H9 (cell line): ENCODE measurements around the gene CD72. TPM values are rescaled to one million over a fixed set of nuclear protein-coding genes. Genes with fewer than 3 reads are reported as not detected.

ENCODE experiments used
- DNase-seq: peaks from one replicate; pipeline ENCODE4 v3.0.0-alpha.2; 2017
- H2AFZ ChIP-seq: one replicate; pipeline ENCODE4 v1.6.1; 2013; ENCODE audit warnings: mild to moderate bottlenecking, low read length, control low read depth, moderate library complexity
- H2AK5ac ChIP-seq: 2 replicates; pipeline ENCODE4 v1.6.1; 2013; ENCODE audit warnings: low read length, control low read depth, mixed read lengths; ENCODE audit not compliant: insufficient read length
- H2BK120ac ChIP-seq: one replicate; pipeline ENCODE4 v1.6.1; 2013; ENCODE audit warnings: low read depth, mild to moderate bottlenecking, low read length, control low read depth, inconsistent platforms; ENCODE audit not compliant: poor library complexity, severe bottlenecking
- H2BK12ac ChIP-seq: 2 replicates; pipeline ENCODE4 v1.6.1; 2013; ENCODE audit warnings: low read length, control low read depth, mixed read lengths, low read depth; ENCODE audit not compliant: insufficient read length
- H2BK15ac ChIP-seq: 2 replicates; pipeline ENCODE4 v1.6.1; 2013; ENCODE audit warnings: low read depth, low read length, control low read depth
- H2BK20ac ChIP-seq: one replicate; pipeline ENCODE4 v1.6.1; 2013; ENCODE audit warnings: low read depth, mild to moderate bottlenecking, low read length, control low read depth, inconsistent platforms; ENCODE audit not compliant: poor library complexity, severe bottlenecking
- H2BK5ac ChIP-seq: 2 replicates; pipeline ENCODE4 v1.6.1; 2013; ENCODE audit warnings: low read length, control low read depth, mixed read lengths; ENCODE audit not compliant: insufficient read length
- H3K14ac ChIP-seq: 2 replicates; pipeline ENCODE4 v1.6.1; 2013; ENCODE audit warnings: low read length, control low read depth; ENCODE audit not compliant: insufficient read depth
- H3K18ac ChIP-seq: 2 replicates; pipeline ENCODE4 v1.6.1; 2013; ENCODE audit warnings: low read depth, mild to moderate bottlenecking, mixed read lengths, low read length, control low read depth; ENCODE audit not compliant: insufficient read length
- H3K23ac ChIP-seq: 2 replicates; pipeline ENCODE4 v1.6.1; 2013; ENCODE audit warnings: low read length, control low read depth, mixed read lengths, low read depth; ENCODE audit not compliant: insufficient read length
- H3K23me2 ChIP-seq: 2 replicates; pipeline ENCODE4 v1.6.1; 2013; ENCODE audit warnings: low read depth, mild to moderate bottlenecking, mixed read lengths, low read length, control low read depth; ENCODE audit not compliant: insufficient read length, poor library complexity, severe bottlenecking
- H3K27ac ChIP-seq: 2 replicates; pipeline ENCODE4 v1.5.1; 2013; ENCODE audit warnings: low read length, control low read depth, mixed read lengths, low read depth; ENCODE audit not compliant: insufficient read length
- H3K27me3 ChIP-seq: 2 replicates; pipeline ENCODE4 v1.6.1; 2013; ENCODE audit warnings: low read length, control low read depth, inconsistent platforms; ENCODE audit not compliant: insufficient read depth
- H3K4ac ChIP-seq: 2 replicates; pipeline ENCODE4 v1.6.1; 2013; ENCODE audit warnings: low read depth, mild to moderate bottlenecking, control low read depth, inconsistent platforms, low read length, moderate library complexity
- H3K4me1 ChIP-seq: 2 replicates; pipeline ENCODE4 v1.6.1; 2013; ENCODE audit warnings: low read length, control low read depth, inconsistent platforms; ENCODE audit not compliant: insufficient read depth
- H3K4me2 ChIP-seq: 2 replicates; pipeline ENCODE4 v1.6.1; 2013; ENCODE audit warnings: low read length, control low read depth, mixed read lengths; ENCODE audit not compliant: insufficient read length, insufficient read depth
- H3K56ac ChIP-seq: 2 replicates; pipeline ENCODE4 v1.6.1; 2013; ENCODE audit warnings: low read depth, mild to moderate bottlenecking, mixed read lengths, low read length, control low read depth; ENCODE audit not compliant: insufficient read length
- H3K79me1 ChIP-seq: 2 replicates; pipeline ENCODE4 v1.6.1; 2013; ENCODE audit warnings: low read depth, mild to moderate bottlenecking, moderate library complexity, low read length, control low read depth, inconsistent platforms; ENCODE audit not compliant: insufficient read depth, poor library complexity, severe bottlenecking
- H3K79me2 ChIP-seq: 2 replicates; pipeline ENCODE4 v1.6.1; 2013; ENCODE audit warnings: low read length, control low read depth, inconsistent platforms; ENCODE audit not compliant: insufficient read depth
- H3K9ac ChIP-seq: 2 replicates; pipeline ENCODE4 v1.6.1; 2013; ENCODE audit warnings: low read length, control low read depth, mixed read lengths; ENCODE audit not compliant: insufficient read length; ENCODE audit errors: extremely low read depth
- H3K9me3 ChIP-seq: one replicate; pipeline ENCODE4 v1.6.1; 2013; ENCODE audit warnings: low read depth, low read length, inconsistent platforms; ENCODE audit not compliant: control insufficient read depth
- H3T11ph ChIP-seq: one replicate; pipeline ENCODE4 v1.6.1; 2013; ENCODE audit warnings: mild to moderate bottlenecking, low read length, control low read depth, inconsistent platforms
- H4K20me1 ChIP-seq: one replicate; pipeline ENCODE4 v1.6.1; 2013; ENCODE audit not compliant: control insufficient read depth, insufficient read length, insufficient read depth
- H4K5ac ChIP-seq: 2 replicates; pipeline ENCODE4 v1.6.1; 2013; ENCODE audit warnings: low read depth, mild to moderate bottlenecking, mixed read lengths, low read length, control low read depth; ENCODE audit not compliant: insufficient read length
- H4K8ac ChIP-seq: replicated peaks from 2 replicates; pipeline ENCODE4 v1.6.1; 2013; ENCODE audit warnings: low read length, control low read depth, mixed read lengths, low read depth; ENCODE audit not compliant: insufficient read length
- H4K91ac ChIP-seq: 2 replicates; pipeline ENCODE4 v1.6.1; 2013; ENCODE audit warnings: low read depth, mild to moderate bottlenecking, moderate library complexity, mixed read lengths, low read length, control low read depth; ENCODE audit not compliant: insufficient read length
- H3K27ac Mint-ChIP-seq, 3 experiments: 2 replicates in 2 of 3; 3 replicates in 1 of 3; pipeline ENCODE4 v1.8.0; 2020 to 2021; ENCODE audit warnings: mixed read lengths in 3 of 3, mild to moderate bottlenecking in 1 of 3, moderate library complexity in 1 of 3
- H3K27me3 Mint-ChIP-seq: 2 replicates; pipeline ENCODE4 v1.8.0; 2021; ENCODE audit warnings: low read depth, mild to moderate bottlenecking, moderate library complexity, mixed read lengths
- H3K36me3 Mint-ChIP-seq, 3 experiments: 2 replicates in 2 of 3; 3 replicates in 1 of 3; pipeline ENCODE4 v1.8.0; 2020 to 2021; ENCODE audit warnings: low read depth in 3 of 3, mixed read lengths in 3 of 3; ENCODE audit not compliant: insufficient read depth in 1 of 3
- H3K4me1 Mint-ChIP-seq, 2 experiments: 2 replicates each; pipeline ENCODE4 v1.8.0; 2020; ENCODE audit warnings: mixed read lengths in 2 of 2
- H3K4me3 Mint-ChIP-seq, 2 experiments: 2 replicates in 1 of 2; 3 replicates in 1 of 2; pipeline ENCODE4 v1.8.0; 2020 to 2021; ENCODE audit warnings: mild to moderate bottlenecking in 2 of 2, mixed read lengths in 2 of 2, moderate library complexity in 1 of 2
- H3K9me3 Mint-ChIP-seq, 2 experiments: 2 replicates in 1 of 2; 3 replicates in 1 of 2; pipeline ENCODE4 v1.8.0; 2020; ENCODE audit warnings: mild to moderate bottlenecking in 2 of 2, mixed read lengths in 2 of 2, moderate library complexity in 1 of 2
- CTCF ChIP-seq: fragments of 200-600 bp; sonication (generic); conservative IDR thresholded peaks from 3 replicates; pipeline ENCODE4 v1.8.0; 2021; ENCODE audit warnings: antibody characterized with exemption, mild to moderate bottlenecking
- WGBS: extraction: QIAGEN DNeasy Blood & Tissue Kit; methylation state at CpG from one replicate; pipeline ENCODE4 v1.1.7; 2013; ENCODE audit warnings: missing lambda C conversion rate, low lambda C conversion rate, mixed read lengths; ENCODE audit not compliant: insufficient read length; ENCODE audit errors: extremely low coverage; 5-methylcytosine and 5-hydroxymethylcytosine counted together
- total RNA-seq: library from RNA; stranded (reverse); gene quantifications from 2 replicates; pipeline ENCODE4 v1.2.1, GENCODE V29; 2021

Gene CD72
- total RNA-seq, 1 experiment from 2014 or later: 3.9 TPM

- Histone ChIP-seq H2BK120ac (no peak overlapping the region), H3K79me1 (no peaks in the 10 kb centered on the region), H3K9ac (no peak overlapping the region), H3K27me3 (0 out of 2 replicates have a peak, but pooled peaks cover 4% of the 10 kb centered on the region), H4K20me1 (no peaks in the 10 kb centered on the region), H3K4me1 (no peaks in the 10 kb centered on the region; the same call in 1 of the 2 replicates), H3K4me2 (no peak overlapping the region), H2AFZ (no peak overlapping the region), H3K18ac (no peak overlapping the region), H3K23me2 (peaks cover 2% of the 10 kb centered on the region), H3K27ac (no peak overlapping the region), H2BK15ac (no peak overlapping the region), H2BK12ac (no peak overlapping the region), H2BK20ac (no peak overlapping the region), H3T11ph (no peak overlapping the region), H4K8ac (no peak overlapping the region), H2BK5ac (no peak overlapping the region), H3K4ac (no peak overlapping the region), H3K23ac (no peak overlapping the region), H3K79me2 (no peaks in the 10 kb centered on the region), H2AK5ac (no peak overlapping the region), H4K5ac (no peak overlapping the region), H3K14ac (no peak overlapping the region), H3K56ac (no peak overlapping the region), H3K9me3 (no peaks in the 10 kb centered on the region), H4K91ac (no peak overlapping the region)
- Mint-ChIP-seq H3K4me1 (peaks cover 7 to 13% of the 10 kb centered on the region in 2 experiments), H3K9me3 (no peaks in the 10 kb centered on the region; a peak in 2 of 5 replicates), H3K27ac (no peak overlapping the region), H3K36me3 (peaks cover 9 to 25% (median 21%) of the 10 kb centered on the region in 3 experiments; a peak in 6 of 7 replicates), H3K27me3 (peaks cover 17% of the 10 kb centered on the region), H3K4me3 (no peak overlapping the region)
- DNase-seq: peak; percentile 58
- WGBS: no CpG with 5 or more reads among the region's 8 CpGs
- TF ChIP-seq CTCF: peak; percentile 74
Measured at GRCh38 chr9:35611230-35611797, 6.9 kb downstream of the CD72 start.
